ENCODE measurements around the gene CEACAM1. TPM values are rescaled to one million over a fixed set of nuclear protein-coding genes. Genes with fewer than 3 reads are reported as not detected.
"Not testable (repeated sequence)": the region's sequence is repeated elsewhere in the genome, so short reads cannot be mapped to it uniquely, and the experiment has no call there.

Gene CEACAM1
- total RNA-seq, 1 experiment from 2014 or later, result 0.12 TPM

GRCh38 chr19:42511340-42511739 is 16.9 kb downstream of the CEACAM1 start:
- DNase-seq (ENCODE audit: low read depth), result no peak

GRCh38 chr19:42508892-42509444 is 19.3 kb downstream of the CEACAM1 start:
- no peak for DNase-seq (ENCODE audit: low read depth)

GRCh38 chr19:42505066-42505465 is 23.2 kb downstream of the CEACAM1 start:
- no peak for DNase-seq (ENCODE audit: low read depth)

- no peak for DNase-seq (ENCODE audit: low read depth)
Observed at GRCh38 chr19:42501733-42502132, 26.5 kb downstream of the CEACAM1 start.

GRCh38 chr19:42501243-42501642 is 27.0 kb downstream of the CEACAM1 start:
- DNase-seq (ENCODE audit: low read depth), result not testable (repeated sequence)

GRCh38 chr19:42498169-42498757 is 30.0 kb downstream of the CEACAM1 start:
- no peak for DNase-seq (ENCODE audit: low read depth)

- DNase-seq (ENCODE audit: low read depth), result no peak
Observed at GRCh38 chr19:42497492-42498168, 30.7 kb downstream of the CEACAM1 start.

GRCh38 chr19:42496460-42497133 is 31.7 kb downstream of the CEACAM1 start:
- no peak for DNase-seq (ENCODE audit: low read depth)

GRCh38 chr19:42495663-42496062 is 32.6 kb downstream of the CEACAM1 start:
- DNase-seq (ENCODE audit: low read depth), result no peak

- no peak for DNase-seq (ENCODE audit: low read depth)
Observed at GRCh38 chr19:42494321-42494720, 34.0 kb downstream of the CEACAM1 start.

GRCh38 chr19:42488783-42489521 is 39.3 kb downstream of the CEACAM1 start:
- peak; percentile 17 for DNase-seq (ENCODE audit: low read depth)

- DNase-seq (ENCODE audit: low read depth), result no peak
Observed at GRCh38 chr19:42487798-42488178, 40.5 kb downstream of the CEACAM1 start.

GRCh38 chr19:42487032-42487797 is 41.1 kb downstream of the CEACAM1 start:
- DNase-seq (ENCODE audit: low read depth), result no peak

GRCh38 chr19:42485036-42485435 is 43.2 kb downstream of the CEACAM1 start:
- DNase-seq (ENCODE audit: low read depth), result not testable (repeated sequence)

- DNase-seq (ENCODE audit: low read depth), result peak; percentile 64
Observed at GRCh38 chr19:42480335-42481095, 47.8 kb downstream of the CEACAM1 start.

- DNase-seq (ENCODE audit: low read depth), result no peak
Observed at GRCh38 chr19:42479736-42480135, 48.5 kb downstream of the CEACAM1 start.

- DNase-seq (ENCODE audit: low read depth), result no peak
Observed at GRCh38 chr19:42478765-42479311, 49.4 kb downstream of the CEACAM1 start.

- DNase-seq (ENCODE audit: low read depth), result no peak
Observed at GRCh38 chr19:42477933-42478332, 50.3 kb downstream of the CEACAM1 start.

GRCh38 chr19:42477117-42477516 is 51.2 kb downstream of the CEACAM1 start:
- no peak for DNase-seq (ENCODE audit: low read depth)

GRCh38 chr19:42475366-42475765 is 52.9 kb downstream of the CEACAM1 start:
- no peak for DNase-seq (ENCODE audit: low read depth)

Data from RPMI7951 (cell line).